Measurements from ENCODE around the gene CCDC15. TPM values are rescaled to one million over a fixed set of nuclear protein-coding genes. Genes with fewer than 3 reads are reported as not detected.

Gene CCDC15
- total and polyA plus RNA-seq, 2 of the 13 experiments (the other 11 are each of a cell fraction or from before 2014, with no cell fraction given): 2.2 to 4.6 TPM

GRCh38 chr11:125070699-125071254, 116.8 kb downstream of the CCDC15 start (continued):
- TF ChIP-seq ARID5B (CRISPR knock-in tag; IDR thresholded peaks at IDR 0.05) (peak; percentile 53; the same call in 1 of the 2 replicates), MEF2D (CRISPR knock-in tag; IDR thresholded peaks at IDR 0.05) (0 out of 2 replicates have a peak, but pooled peaks have one; percentile 23), FOSL2 (CRISPR knock-in tag; IDR thresholded peaks at IDR 0.05) (peak; percentile 86), RXRA (CRISPR knock-in tag; IDR thresholded peaks at IDR 0.05) (peak; percentile 74; the same call in 1 of the 2 replicates), TARDBP (CRISPR knock-in tag; IDR thresholded peaks at IDR 0.05) (peak; percentile 77; the same call in 1 of the 2 replicates), UBTF (CRISPR knock-in tag; IDR thresholded peaks at IDR 0.05) (peak; percentile 33; the same call in 1 of the 2 replicates), ZFP90 (CRISPR knock-in tag; IDR thresholded peaks at IDR 0.05; ENCODE audit: borderline replicate concordance) (no peak), MED1 (CRISPR knock-in tag; IDR thresholded peaks at IDR 0.05) (0 out of 2 replicates have a peak, but pooled peaks have one; percentile 26), ZNF234 (CRISPR knock-in tag; conservative IDR thresholded peaks at IDR 0.05) (no peak), SP5 (CRISPR knock-in tag; IDR thresholded peaks at IDR 0.05; ENCODE audit: borderline replicate concordance, low read depth) (peak; percentile 42; the same call in 1 of the 2 replicates), ZSCAN29 (CRISPR knock-in tag; conservative IDR thresholded peaks at IDR 0.05) (no peak), ZNF281 (CRISPR knock-in tag; IDR thresholded peaks at IDR 0.05; ENCODE audit: borderline replicate concordance) (peak; percentile 40; the same call in 1 of the 2 replicates), GABPA (IDR thresholded peaks at IDR 0.05; ENCODE audit: low read depth, low read length) (no peak), GABPA (CRISPR knock-in tag; IDR thresholded peaks at IDR 0.05; ENCODE audit: low read depth) (no peak), ZC3H13 (CRISPR knock-in tag; IDR thresholded peaks at IDR 0.05) (no peak), HDAC2 (CRISPR knock-in tag; IDR thresholded peaks at IDR 0.05) (peak; percentile 55), HNF4A (CRISPR knock-in tag; IDR thresholded peaks at IDR 0.05) (peak; percentile 29; the same call in 1 of the 2 replicates), MXD1 (CRISPR knock-in tag; IDR thresholded peaks at IDR 0.05) (0 out of 2 replicates have a peak, but pooled peaks have one; percentile 26), CEBPG (CRISPR knock-in tag; IDR thresholded peaks at IDR 0.05) (peak; percentile 91), SAP130 (CRISPR knock-in tag; IDR thresholded peaks at IDR 0.05; ENCODE audit: low read depth) (peak; percentile 69; the same call in 1 of the 2 replicates), ZNF644 (CRISPR knock-in tag; IDR thresholded peaks at IDR 0.05; ENCODE audit: low read depth) (peak; percentile 79), NCOA2 (CRISPR knock-in tag; IDR thresholded peaks at IDR 0.05) (peak; percentile 55), PPARG (CRISPR knock-in tag; conservative IDR thresholded peaks at IDR 0.05) (0 out of 2 replicates have a peak, but pooled peaks have one; percentile 16)

Measured in HepG2 (cell line).